Right lobe of liver (tissue), 6 donors: ENCODE measurements around the gene ANO2. TPM values are rescaled to one million over a fixed set of nuclear protein-coding genes. Genes with fewer than 3 reads are reported as not detected.

Source experiments
- ATAC-seq, 4 donors: fragments of 200-7000 bp; cut with Tn5 transposase; one replicate each; pipeline ENCODE4 v1.9.1; 2020; ENCODE audit warnings: mild to moderate bottlenecking in 4 of 4, moderate library complexity in 4 of 4
- DNase-seq, 3 donors: peaks; one replicate each; pipeline ENCODE4 v3.0.0-alpha.2; 2020
- H3K27ac ChIP-seq, 3 donors: fragments of 200-600 bp; one replicate each; pipeline ENCODE4 v1.8.0; 2022
- H3K27me3 ChIP-seq, 2 donors: fragments of 200-600 bp; one replicate each; pipeline ENCODE4 v1.8.0; 2022
- H3K36me3 ChIP-seq, 4 donors: fragments of 200-600 bp; sonication (generic) in 1 of 4; one replicate each; pipeline versions ENCODE4 v1.5.1 to v1.8.0; 2017 to 2022; ENCODE audit warnings: control low read depth in 1 of 4
- H3K4me1 ChIP-seq, 4 donors: fragments of 200-600 bp; sonication (generic) in 1 of 4; one replicate each; pipeline versions ENCODE4 v1.5.1 to v1.8.0; 2017 to 2022; ENCODE audit warnings: control low read depth in 1 of 4
- H3K4me3 ChIP-seq, 3 donors: fragments of 200-600 bp; one replicate each; pipeline ENCODE4 v1.8.0; 2022
- H3K9me3 ChIP-seq, 4 donors: fragments of 200-600 bp; sonication (generic) in 1 of 4; one replicate each; pipeline versions ENCODE4 v1.5.1 to v1.8.0; 2017 to 2022; ENCODE audit warnings: control low read depth in 1 of 4
- CTCF ChIP-seq, 4 donors: fragments of 200-600 bp in 3 of 4; fragments of 450-650 bp in 1 of 4; IDR thresholded peaks; one replicate each; pipeline versions ENCODE4 v1.5.1 to v1.8.0; 2016 to 2022; ENCODE audit warnings: antibody characterized with exemption in 4 of 4, mild to moderate bottlenecking in 2 of 4
- POLR2A ChIP-seq: fragments of 450-650 bp; IDR thresholded peaks from one replicate; pipeline ENCODE4 v1.6.1; 2017; ENCODE audit warnings: antibody characterized with exemption, mild to moderate bottlenecking
- WGBS: methylation state at CpG from one replicate; pipeline ENCODE4 v1.1.6; 2018; ENCODE audit warnings: low coverage, low lambda C conversion rate; ENCODE audit not compliant: insufficient coverage; ENCODE audit errors: missing lambda C conversion rate; 5-methylcytosine and 5-hydroxymethylcytosine counted together
- intact Hi-C, 2 donors: fragments of 100-400 bp; cut with DNase I; formaldehyde crosslinking; loops; one replicate each; pipeline versions ENCODE4 v1.11.2 to v1.14.1; 2022
- total RNA-seq, 6 experiments: library from RNA; depleted of rRNA in 2 of 6; stranded (reverse); fragments of >200 nt in 2 of 6; fragmentation: NEBNext Ultra II Directional in 3 of 6; extraction: Animal tissue kit (Norgen Biotek cat#: 25700) in 3 of 6; gene quantifications; one replicate each; pipeline versions ENCODE4 v1.1.0 to v1.2.4, GENCODE V29; 2016 to 2023
- donor health status: DM: no; HTN: yes; CAD: no.
- donor health status: DM: no; HTN: no; CAD: no.
- donor health status: DM: no; HTN: no; CAD: no.
- donor health status: DM: no; HTN: yes; CAD: no.
- donor health status: DM: no; HTN: yes; CAD: no.

ANO2 gene
- total RNA-seq, 6 experiments from 2014 or later = 0.06 to 0.89 (median 0.32) TPM; not detected in 1

- Histone ChIP-seq H3K27me3 (no peaks in the 10 kb centered on the region), H3K27ac (no peak overlapping the region), H3K36me3 (no peaks in the 10 kb centered on the region), H3K4me1 (no peaks in the 10 kb centered on the region), H3K9me3 (no peaks in the 10 kb centered on the region), H3K4me3 (no peak overlapping the region)
- ATAC-seq = no peak
- no peak for DNase-seq
- intact Hi-C loops = no loop called here
- WGBS = 61% methylated on average over 3 of the region's 6 CpGs
- TF ChIP-seq CTCF (IDR thresholded peaks at IDR 0.05) = no peak
- no peak for TF ChIP-seq POLR2A
Measured at GRCh38 chr12:5556946-5557673, 387.9 kb downstream of the ANO2 start.

GRCh38 chr12:5556033-5556614 is 388.9 kb downstream of the ANO2 start:
- DNase-seq = no peak
- Histone ChIP-seq H3K27ac (no peak overlapping the region), H3K9me3 (no peaks in the 10 kb centered on the region), H3K27me3 (no peaks in the 10 kb centered on the region), H3K4me1 (no peaks in the 10 kb centered on the region), H3K36me3 (no peaks in the 10 kb centered on the region), H3K4me3 (no peak overlapping the region)
- no peak for TF ChIP-seq POLR2A
- TF ChIP-seq CTCF (IDR thresholded peaks at IDR 0.05) = peak in 2 of 4 donors; percentile 18 to 30
- ATAC-seq = no peak
- WGBS = 72% methylated on average over 9 of the region's 13 CpGs
- intact Hi-C loops = no loop called here

- TF ChIP-seq POLR2A = no peak
- TF ChIP-seq CTCF (IDR thresholded peaks at IDR 0.05) = no peak
Measured at GRCh38 chr12:5554711-5555110, 390.3 kb downstream of the ANO2 start.

GRCh38 chr12:5549011-5549410 is 396.0 kb downstream of the ANO2 start:
- intact Hi-C loops = no loop called here
- DNase-seq = no peak
- no peak overlapping the region for H3K27ac ChIP-seq
- no peaks in the 10 kb centered on the region for H3K4me1 ChIP-seq
- no peaks in the 10 kb centered on the region for H3K27me3 ChIP-seq
- no peaks in the 10 kb centered on the region for H3K9me3 ChIP-seq
- WGBS = 33% methylated on average over 1 of the region's 5 CpGs
- peak in 1 of 4 donors; percentile 19 for ATAC-seq
- H3K4me3 ChIP-seq = no peak overlapping the region
- no peaks in the 10 kb centered on the region for H3K36me3 ChIP-seq
- TF ChIP-seq CTCF (IDR thresholded peaks at IDR 0.05) = no peak
- no peak for TF ChIP-seq POLR2A

More at GRCh38 chr12:5554711-5555110, 390.3 kb downstream of the ANO2 start:
- Histone ChIP-seq H3K27ac (no peak overlapping the region), H3K36me3 (no peaks in the 10 kb centered on the region), H3K4me1 (no peaks in the 10 kb centered on the region), H3K4me3 (no peak overlapping the region), H3K27me3 (no peaks in the 10 kb centered on the region), H3K9me3 (no peaks in the 10 kb centered on the region)
- 55% methylated on average over 4 of the region's 4 CpGs for WGBS
- ATAC-seq = no peak
- intact Hi-C loops = no loop called here
- no peak for DNase-seq
